ENCODE results near the gene TRPM5.

Gene TRPM5

DNA sequence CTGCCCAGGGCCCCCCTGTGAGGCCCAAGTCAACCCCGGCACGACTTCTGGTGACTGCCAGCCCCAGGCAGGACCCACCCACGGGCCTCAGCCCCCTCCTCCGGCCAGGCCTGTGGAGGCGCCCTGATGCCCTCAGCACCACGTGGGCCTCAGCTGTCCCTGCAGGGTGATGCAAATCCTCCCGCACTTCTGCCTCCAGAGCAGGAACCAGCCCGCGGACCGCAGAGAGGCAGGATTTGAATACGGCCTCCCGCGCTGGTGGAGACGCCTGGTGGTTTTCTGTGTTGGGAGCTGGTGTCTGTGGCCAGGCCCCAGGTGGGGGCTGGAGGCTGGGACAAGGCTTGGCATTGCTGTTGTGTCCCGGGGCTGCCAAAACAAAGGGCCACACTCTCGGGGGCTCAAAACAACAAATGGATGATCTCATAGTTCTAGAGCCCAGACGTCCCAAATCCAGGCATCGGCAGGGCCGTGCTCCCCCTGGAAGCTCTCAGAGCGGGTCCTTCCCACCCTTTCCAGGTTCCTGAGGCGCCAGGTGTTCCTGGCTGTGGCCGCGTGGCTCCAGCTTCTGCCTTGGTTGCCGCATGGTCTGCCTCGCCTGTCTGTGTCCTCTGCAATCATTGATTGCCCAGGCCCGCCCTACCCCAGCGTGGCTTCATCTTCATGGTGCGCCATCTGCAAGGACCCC, 19.4 kb downstream of the TRPM5 start:
- Mint-ChIP-seq H3K4me1 (peaks cover 9% of the 10 kb centered on the region), H3K9me3 (no peaks in the 10 kb centered on the region), H3K27ac (no peak overlapping the region), H3K4me3 (no peak overlapping the region), H3K27me3 (peaks cover 8% of the 10 kb centered on the region)
- no peak for DNase-seq
- ATAC-seq = no peak

DNA sequence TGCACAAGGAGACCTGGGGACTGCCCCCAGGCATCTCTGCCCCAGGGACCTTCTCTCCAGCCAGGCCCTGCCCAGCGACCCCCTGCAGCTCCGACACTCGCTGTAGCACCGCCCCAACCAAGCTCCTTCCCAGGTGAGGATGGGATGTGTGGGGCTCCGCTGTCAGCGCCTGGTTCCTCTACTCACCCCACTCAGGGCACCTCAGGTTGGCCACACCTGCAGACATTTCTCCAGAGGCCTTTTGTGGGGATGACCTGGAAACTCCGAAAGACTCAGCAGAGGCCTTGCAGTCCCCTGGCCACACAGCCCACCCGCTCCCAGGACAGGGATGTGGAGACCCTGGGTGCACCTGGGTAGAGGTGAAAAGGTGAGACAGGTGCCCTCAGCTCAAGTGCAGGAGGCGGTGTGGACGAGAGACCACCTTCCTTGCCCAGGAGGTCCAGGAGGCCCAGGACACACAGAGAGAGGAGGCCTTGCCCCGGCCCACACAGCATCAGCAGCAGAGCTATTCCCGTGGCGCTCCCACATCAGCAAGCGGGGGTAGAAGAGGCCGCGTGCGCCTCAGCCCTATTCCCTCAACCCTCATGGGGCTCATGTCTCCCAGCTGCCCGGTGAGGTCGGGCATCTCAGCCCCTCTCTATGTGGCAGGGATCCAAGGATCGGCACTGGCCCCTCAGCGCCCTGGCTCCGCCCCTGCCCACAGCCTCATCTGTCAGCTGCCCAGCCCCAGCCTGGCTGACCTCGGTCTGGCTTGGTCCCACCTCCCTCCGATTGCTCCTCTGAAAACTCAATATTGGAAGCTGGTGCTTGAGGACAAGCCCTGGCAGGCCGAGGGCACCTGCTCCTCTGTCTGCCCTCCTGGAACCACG, 20.9 kb downstream of the TRPM5 start:
- peaks cover 12% of the 10 kb centered on the region for H3K4me1 Mint-ChIP-seq
- no peak for ATAC-seq
- DNase-seq = no peak
- peaks cover 8% of the 10 kb centered on the region for H3K27me3 Mint-ChIP-seq
- H3K4me3 Mint-ChIP-seq = no peak overlapping the region
- no peak overlapping the region for H3K27ac Mint-ChIP-seq
- H3K9me3 Mint-ChIP-seq = no peaks in the 10 kb centered on the region

DNA sequence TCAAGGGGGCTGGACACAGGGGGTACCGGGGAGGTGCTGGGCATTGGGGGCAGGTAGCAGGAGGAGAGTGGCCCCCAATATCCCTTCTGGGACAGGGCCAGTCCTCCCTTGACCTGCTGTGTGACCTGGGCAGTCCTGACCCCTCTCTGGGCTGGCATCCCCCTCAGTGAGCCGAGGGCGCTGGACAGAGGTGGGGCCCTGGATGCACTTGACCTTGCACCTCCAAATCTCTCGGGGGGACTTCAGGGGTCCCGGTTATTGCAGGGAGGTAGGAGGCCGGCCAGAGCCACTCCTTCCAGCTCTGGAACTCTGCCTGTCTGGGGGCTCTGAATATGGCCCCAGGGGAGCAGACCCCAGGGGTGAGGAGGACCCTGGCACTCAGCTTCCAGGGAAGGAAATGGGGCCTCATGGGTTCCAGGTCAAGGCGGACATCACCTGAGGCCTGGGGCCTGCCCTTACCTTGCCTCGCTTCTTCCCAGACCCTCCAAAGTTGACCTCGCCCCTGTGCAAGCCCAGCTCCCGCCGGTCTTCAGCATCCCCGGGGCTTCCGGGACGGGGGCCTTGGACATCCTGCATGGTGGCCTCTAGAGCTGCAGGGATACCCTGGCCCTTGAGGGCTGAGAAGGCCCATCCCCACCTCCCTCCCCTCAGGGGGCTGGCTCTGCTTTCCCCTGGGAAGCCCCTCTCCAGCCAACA, 21.7 kb downstream of the TRPM5 start:
- ATAC-seq (no peak), DNase-seq (no peak)
- Mint-ChIP-seq H3K9me3 (no peaks in the 10 kb centered on the region), H3K4me1 (peaks cover 12% of the 10 kb centered on the region), H3K27ac (no peak overlapping the region), H3K27me3 (peaks cover 8% of the 10 kb centered on the region), H3K4me3 (no peak overlapping the region)

DNA sequence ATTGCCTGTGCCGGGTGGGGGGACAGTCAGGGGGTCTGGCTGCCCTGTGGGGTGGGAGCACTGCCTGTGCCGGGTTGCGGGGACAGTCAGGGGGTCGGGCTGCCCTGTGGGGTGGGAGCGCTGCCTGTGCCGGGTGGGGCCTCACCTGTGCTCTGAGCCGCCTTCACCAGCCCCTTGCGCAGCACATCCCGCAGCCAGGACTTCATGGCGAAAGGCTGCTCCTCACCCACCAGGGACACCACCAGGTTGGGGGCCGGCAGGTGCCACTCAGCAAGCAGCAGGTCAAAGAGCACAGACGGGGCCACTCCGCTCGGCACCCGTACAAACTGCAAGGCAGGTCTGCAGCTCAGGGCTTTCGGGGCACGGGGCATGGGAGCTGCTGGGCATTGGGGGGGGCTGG, 22.3 kb downstream of the TRPM5 start:
- DNase-seq (no peak), ATAC-seq (no peak)
- Mint-ChIP-seq H3K27me3 (peaks cover 8% of the 10 kb centered on the region), H3K9me3 (no peaks in the 10 kb centered on the region), H3K27ac (no peak overlapping the region), H3K4me3 (no peak overlapping the region), H3K4me1 (peaks cover 12% of the 10 kb centered on the region)

DNA sequence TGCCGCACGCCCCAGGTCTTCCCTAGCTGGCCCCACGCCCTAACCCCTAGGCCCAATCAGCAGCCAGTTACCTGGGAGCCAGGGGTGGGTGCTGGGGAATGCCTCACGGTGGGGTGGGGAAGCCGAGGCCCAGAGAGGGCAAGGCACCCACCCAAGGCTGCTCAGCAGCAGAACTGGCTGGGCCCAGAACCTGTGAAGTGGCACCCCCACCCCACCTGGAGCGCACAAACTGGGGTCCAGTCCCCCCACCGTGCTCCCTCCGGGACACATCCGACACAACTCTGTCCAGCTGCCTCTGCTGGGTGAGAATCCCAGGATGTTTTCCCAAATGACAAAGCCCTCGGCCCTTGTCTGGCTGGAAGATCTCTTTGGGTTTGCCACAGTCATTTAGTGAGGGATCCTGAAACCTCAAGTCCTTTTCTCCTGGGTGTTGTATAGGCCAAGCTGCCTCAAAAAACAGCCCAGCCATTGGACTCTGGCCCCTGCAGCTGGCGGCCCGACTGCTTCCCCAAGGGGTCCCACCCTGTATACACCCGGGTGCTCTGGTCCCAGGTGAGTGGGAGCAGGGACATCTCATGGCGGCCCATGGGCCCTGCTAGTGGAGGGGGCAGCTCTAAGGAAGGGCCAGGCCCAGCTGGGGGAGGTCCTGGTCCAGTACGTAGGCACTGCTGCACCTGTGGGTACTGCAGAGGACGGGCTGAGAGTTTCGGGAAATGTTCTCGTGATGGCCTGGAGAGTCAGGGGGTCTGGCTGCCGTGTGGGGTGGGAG, 22.9 kb downstream of the TRPM5 start:
- H3K27me3 Mint-ChIP-seq = peaks cover 8% of the 10 kb centered on the region
- no peak overlapping the region for H3K4me3 Mint-ChIP-seq
- H3K27ac Mint-ChIP-seq = no peak overlapping the region
- DNase-seq (no peak), ATAC-seq (no peak)
- no peaks in the 10 kb centered on the region for H3K9me3 Mint-ChIP-seq
- H3K4me1 Mint-ChIP-seq = peaks cover 12% of the 10 kb centered on the region

DNA sequence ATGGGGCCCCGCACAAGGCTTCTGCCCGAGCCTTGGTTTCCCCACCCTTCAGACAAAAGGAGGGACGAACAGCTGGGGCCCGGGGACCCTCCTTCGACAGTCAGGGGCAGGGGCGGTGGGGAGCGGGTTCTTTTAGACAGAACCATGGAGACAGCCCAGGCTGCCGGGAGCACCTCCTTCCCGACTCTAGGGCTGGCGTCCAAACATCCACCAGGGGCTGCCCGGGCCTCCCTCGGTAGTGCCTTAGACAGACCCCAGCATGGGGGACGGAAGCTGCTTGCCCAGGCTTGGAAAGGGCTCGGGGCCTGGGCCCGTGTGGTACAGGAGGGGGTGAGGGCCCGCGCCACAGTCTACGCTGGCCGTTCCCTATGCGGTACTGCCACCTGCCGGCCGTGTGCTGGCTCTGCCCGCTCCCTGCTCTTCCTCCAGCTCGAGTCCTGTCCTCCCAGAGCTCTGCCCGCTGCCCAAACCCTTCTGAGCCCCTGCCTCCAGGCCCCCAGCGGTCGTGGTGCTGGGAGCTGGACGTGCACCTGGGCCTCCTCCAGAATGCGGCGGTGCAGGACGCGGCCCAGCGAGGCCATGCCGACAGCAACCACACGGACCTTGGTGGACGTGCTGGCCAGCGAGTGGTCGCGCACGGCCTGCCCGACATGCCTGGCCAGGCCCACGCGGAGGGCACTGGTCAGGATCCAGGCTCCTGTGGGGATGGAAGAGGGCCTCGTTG, 23.6 kb downstream of the TRPM5 start:
- H3K27ac Mint-ChIP-seq = no peak overlapping the region
- peaks cover 12% of the 10 kb centered on the region for H3K4me1 Mint-ChIP-seq
- peak; percentile 91 for ATAC-seq
- no peak overlapping the region for H3K4me3 Mint-ChIP-seq
- peak; percentile 70 to 74 for DNase-seq
- H3K27me3 Mint-ChIP-seq = peaks cover 8% of the 10 kb centered on the region
- H3K9me3 Mint-ChIP-seq = no peaks in the 10 kb centered on the region

DNA sequence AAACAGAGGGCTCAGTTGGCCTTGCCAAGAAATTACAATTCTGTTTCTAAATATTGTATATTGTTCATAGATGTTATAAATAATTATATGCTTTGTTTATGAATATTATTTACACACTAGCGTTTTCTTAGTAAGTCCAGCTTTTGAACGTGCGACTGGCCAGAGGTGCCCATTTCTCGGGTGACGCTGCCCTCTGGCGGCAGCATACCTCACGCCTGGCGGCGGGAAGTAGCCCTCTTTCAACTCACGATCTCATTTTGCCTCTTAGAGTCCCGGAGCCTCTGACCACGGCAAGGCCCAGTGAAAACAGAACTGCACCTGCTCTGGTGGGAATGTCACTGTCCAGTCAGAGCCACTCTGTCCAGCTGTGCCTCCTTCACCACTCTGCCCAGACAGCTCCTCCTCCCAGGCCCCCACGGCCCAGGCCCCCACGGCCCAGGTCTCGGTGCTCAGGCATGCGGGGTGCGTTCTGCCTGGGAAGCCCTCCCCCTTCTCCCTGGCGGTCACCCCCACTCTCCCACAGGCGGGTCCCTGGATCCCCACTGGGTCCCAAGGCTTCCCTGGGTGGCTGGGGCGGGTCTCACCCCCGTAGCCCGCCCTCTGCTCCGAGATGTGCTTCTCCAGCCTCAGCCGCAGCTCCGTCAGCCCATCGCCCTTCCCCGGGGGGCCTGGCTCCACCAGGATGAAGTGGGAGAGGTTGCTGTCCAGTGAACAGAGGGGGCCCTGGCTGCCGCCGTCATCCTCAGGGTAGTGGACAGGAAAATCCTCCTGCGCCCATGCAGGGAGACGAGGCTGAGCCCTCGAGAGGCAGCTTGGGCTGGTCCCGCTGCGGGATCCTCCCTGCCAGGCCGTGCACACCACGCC, 24.4 kb downstream of the TRPM5 start:
- DNase-seq = peak; percentile 64 to 73
- H3K27ac Mint-ChIP-seq = peak overlapping the region in 1 of 2 donors; percentile 48
- H3K27me3 Mint-ChIP-seq = peaks cover 8% of the 10 kb centered on the region
- H3K4me1 Mint-ChIP-seq = peaks cover 12% of the 10 kb centered on the region
- ATAC-seq = peak; percentile 26
- H3K9me3 Mint-ChIP-seq = no peaks in the 10 kb centered on the region
- H3K4me3 Mint-ChIP-seq = no peak overlapping the region

DNA sequence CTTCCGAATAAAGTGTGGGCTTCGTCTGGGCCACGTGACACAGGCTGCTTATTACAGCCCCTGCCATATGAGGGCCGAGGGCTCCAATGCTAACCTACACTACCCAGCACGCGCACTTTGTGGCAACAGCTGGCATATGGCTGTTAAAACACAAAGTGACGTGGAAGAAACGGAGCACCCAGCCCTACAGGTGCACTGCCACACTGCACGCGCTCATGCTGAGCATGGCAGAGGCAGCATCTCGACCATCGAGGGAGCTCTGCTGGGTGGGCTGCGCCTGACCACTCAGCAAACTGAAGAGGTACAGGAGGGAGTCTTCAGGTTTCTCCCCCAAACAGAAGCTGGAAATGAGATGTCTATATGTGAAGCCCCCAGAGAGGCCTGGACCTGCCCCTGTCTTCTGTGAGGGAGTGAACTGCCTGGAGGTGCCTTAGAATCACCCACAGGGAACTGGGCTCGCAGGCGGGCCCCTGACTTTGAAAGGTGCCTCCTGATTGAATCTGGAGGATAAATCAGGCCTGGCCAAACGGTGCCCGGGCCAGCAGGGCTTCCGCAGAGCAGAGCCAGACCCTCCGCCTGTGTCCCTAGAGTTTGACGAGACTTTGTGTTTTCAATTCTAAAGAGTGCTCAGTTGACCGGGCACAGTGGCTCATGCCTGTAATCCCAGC, 25.5 kb downstream of the TRPM5 start:
- H3K27me3 Mint-ChIP-seq = peaks cover 8% of the 10 kb centered on the region
- H3K9me3 Mint-ChIP-seq = no peaks in the 10 kb centered on the region
- ATAC-seq = no peak
- no peak overlapping the region for H3K4me3 Mint-ChIP-seq
- no peak for DNase-seq
- H3K4me1 Mint-ChIP-seq = peaks cover 12% of the 10 kb centered on the region
- H3K27ac Mint-ChIP-seq = peak overlapping the region in 1 of 2 donors; percentile 48

DNA sequence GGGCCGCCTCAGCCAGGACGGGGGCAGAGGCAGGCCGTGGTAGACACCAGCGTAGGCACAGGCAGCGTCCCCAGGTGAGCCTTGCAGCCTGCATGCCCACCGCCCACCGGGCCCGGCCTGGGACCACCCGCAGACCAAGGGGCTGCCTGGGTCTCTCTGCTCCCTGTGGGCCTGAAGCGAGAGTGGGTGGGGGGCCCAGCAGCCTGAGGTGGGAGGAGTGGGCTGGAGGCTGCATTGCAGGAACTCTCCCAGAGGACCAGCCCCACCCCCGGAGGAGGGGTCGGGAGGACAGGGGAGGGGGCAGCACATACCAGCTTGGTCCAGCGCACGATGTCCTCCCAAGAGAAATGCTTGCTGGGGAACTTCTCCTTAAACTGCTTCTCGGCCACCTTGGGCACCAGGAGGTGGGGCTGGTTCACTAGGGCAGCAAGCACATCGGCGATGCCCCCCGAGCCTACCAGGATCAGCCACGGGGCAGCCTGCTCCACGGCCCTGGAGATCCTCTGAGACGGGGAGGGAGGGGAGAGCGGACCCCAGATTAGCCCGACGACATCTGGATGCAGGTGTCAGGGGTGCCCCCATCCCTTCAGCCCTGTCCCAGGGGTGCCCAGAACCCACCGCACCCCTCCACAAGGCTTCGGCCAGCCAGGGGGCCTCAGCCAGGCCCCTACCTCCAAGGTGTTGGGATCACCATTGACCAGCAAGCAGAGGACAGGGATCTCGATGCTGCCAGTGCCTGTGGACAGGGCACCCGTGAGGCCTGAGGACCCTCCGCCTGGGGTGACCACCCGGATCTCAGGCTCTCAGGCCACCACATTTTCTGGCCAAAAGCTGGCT, 26.2 kb downstream of the TRPM5 start:
- Mint-ChIP-seq H3K4me3 (no peak overlapping the region), H3K27me3 (peaks cover 8% of the 10 kb centered on the region), H3K9me3 (no peaks in the 10 kb centered on the region), H3K27ac (no peak overlapping the region), H3K4me1 (peaks cover 12% of the 10 kb centered on the region)
- ATAC-seq (no peak), DNase-seq (no peak)

DNA sequence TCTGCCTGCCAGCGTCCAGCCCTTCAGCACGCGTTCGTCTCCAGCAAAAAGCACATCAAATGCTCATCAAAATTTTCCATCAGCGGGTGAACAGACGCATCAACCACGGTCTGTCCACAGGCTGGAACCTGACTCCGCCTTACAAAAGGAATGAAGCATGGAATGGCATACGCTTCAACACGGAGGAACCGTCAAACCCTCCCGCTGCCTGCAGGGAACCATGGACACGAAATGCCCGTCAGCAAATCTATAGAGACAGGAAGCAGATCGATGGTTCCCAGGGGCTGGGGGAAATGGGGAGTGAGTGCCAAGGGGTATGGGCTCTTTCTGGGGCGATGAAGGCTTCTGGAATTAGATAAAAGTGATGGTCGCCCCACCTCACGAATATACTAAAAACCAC, 27.5 kb downstream of the TRPM5 start:
- DNase-seq = no peak
- H3K27me3 Mint-ChIP-seq = peaks cover 5% of the 10 kb centered on the region
- no peak overlapping the region for H3K4me3 Mint-ChIP-seq
- no peaks in the 10 kb centered on the region for H3K9me3 Mint-ChIP-seq
- H3K27ac Mint-ChIP-seq = no peak overlapping the region
- H3K4me1 Mint-ChIP-seq = peaks cover 12% of the 10 kb centered on the region
- ATAC-seq = no peak

DNA sequence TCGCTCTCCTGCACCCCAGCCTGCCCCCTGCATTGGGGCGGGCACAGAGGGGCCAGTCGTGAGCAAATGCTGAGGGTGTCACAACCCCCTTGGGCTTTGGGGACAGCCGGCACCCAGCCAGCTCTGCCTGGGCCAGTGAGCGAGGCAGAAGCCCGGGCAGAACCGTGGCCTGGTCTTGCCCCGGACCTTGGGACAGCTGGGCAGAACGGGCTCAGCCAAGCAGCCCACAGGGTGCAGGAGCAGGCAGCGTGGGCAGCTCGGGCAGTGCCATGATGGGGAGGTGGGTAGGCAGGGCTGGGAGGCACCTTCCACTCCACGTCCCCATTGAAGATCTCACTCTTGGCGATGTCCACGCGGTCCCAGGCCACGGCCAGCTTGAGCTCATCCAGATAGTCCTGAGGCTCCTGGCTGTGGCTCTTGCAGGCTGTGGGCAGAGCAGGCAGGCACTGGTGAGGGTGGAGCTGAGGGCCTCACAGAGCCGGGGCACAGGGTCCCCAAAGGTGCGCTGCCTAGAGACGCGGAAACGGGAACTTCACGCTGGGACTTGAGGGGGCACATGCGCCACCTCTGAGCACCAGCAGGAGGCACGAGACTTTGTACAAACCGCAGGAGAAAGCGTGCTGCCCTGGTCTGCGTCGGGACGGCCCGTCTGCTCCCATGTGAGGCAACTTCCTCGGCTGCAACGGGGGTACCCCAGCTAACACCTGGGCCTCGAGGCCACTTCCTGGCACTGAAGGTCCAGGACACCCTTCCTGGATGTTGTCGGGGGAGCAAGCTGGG, 28.5 kb downstream of the TRPM5 start:
- Mint-ChIP-seq H3K27ac (no peak overlapping the region), H3K27me3 (no peaks in the 10 kb centered on the region), H3K9me3 (no peaks in the 10 kb centered on the region), H3K4me1 (peaks cover 11% of the 10 kb centered on the region), H3K4me3 (no peak overlapping the region)
- no peak for ATAC-seq
- no peak for DNase-seq

DNA sequence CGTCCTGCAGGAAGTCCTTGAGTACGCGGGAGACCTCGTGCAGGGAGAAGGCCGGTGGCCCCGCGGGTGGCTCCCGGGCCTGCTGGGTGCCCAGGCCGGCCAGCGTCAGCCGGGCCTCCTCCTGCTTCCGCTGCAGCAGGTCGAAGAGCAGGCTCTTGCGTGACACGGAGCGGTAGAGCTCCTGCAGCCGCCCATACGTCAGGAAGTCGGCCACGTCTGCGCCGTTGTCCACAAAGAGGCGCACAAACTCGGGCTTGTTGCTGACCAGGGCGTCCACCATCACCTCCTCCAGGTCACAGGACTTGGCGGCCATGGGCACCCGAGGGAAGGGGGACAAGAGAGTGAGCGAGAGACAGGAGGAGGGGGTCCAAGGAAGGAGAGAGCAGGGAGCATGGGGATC, 29.1 kb downstream of the TRPM5 start:
- no peak overlapping the region for H3K4me3 Mint-ChIP-seq
- H3K4me1 Mint-ChIP-seq = peaks cover 5% of the 10 kb centered on the region
- DNase-seq (no peak), ATAC-seq (no peak)
- H3K27me3 Mint-ChIP-seq = no peaks in the 10 kb centered on the region
- H3K27ac Mint-ChIP-seq = no peak overlapping the region
- H3K9me3 Mint-ChIP-seq = no peaks in the 10 kb centered on the region
